A673 (cell line): ENCODE results near the gene PRR12. TPM values are rescaled to one million over a fixed set of nuclear protein-coding genes. Genes with fewer than 3 reads are reported as not detected.

Experiments
- BruUV-seq: library from RNA; stranded (reverse); fragments of 400-500 nt; replicated peaks from 2 replicates; lab custom pipeline; 2021; lab: Mats Ljungman, UMichigan
- CTCF ChIA-PET: fragments of 300-600 bp; sonication (Branson Sonifier 250); formaldehyde crosslinking; loops from one replicate; lab custom pipeline; 2022; ENCODE audit warnings: antibody characterized with exemption; lab: Charles Lee
- POLR2A ChIA-PET: fragments of 300-600 bp; sonication (Branson Sonifier 250); formaldehyde crosslinking; loops from one replicate; lab custom pipeline; 2022; ENCODE audit warnings: antibody characterized with exemption; ENCODE audit not compliant: low non-redundant PET; lab: Charles Lee
- DNase-seq: peaks from one replicate; pipeline ENCODE4 v3.0.0-alpha.2; 2015; ENCODE audit warnings: low spot score
- H3K27ac ChIP-seq: fragments of 200-600 bp; sonication (generic); 2 replicates; pipeline ENCODE4 v1.5.1; 2016; ENCODE audit warnings: mixed run types, low read depth, mild to moderate bottlenecking, mixed read lengths, antibody characterized with exemption, low read length; ENCODE audit not compliant: poor library complexity, severe bottlenecking
- H3K27me3 ChIP-seq: fragments of 200-600 bp; sonication (generic); replicated peaks from 2 replicates; pipeline ENCODE4 v1.6.1; 2017; ENCODE audit warnings: mixed run types, low read depth, mild to moderate bottlenecking, mixed read lengths, antibody characterized with exemption, low read length; ENCODE audit not compliant: insufficient read depth, poor library complexity
- H3K36me3 ChIP-seq: fragments of 200-600 bp; sonication (generic); 2 replicates; pipeline ENCODE4 v1.6.1; 2016; ENCODE audit warnings: mixed run types, mild to moderate bottlenecking, mixed read lengths, antibody characterized with exemption, low read length; ENCODE audit not compliant: insufficient read depth, poor library complexity, severe bottlenecking
- H3K4me1 ChIP-seq: fragments of 200-600 bp; sonication (generic); 2 replicates; pipeline ENCODE4 v1.6.1; 2017; ENCODE audit warnings: mixed run types, mild to moderate bottlenecking, mixed read lengths, antibody characterized with exemption, low read length; ENCODE audit not compliant: insufficient read depth, poor library complexity, severe bottlenecking
- H3K4me3 ChIP-seq: fragments of 200-600 bp; sonication (generic); 2 replicates; pipeline ENCODE4 v1.5.1; 2016; ENCODE audit warnings: low read depth, mixed run types, mild to moderate bottlenecking, mixed read lengths, low read length; ENCODE audit not compliant: poor library complexity, severe bottlenecking
- H3K9me3 ChIP-seq: fragments of 200-600 bp; sonication (generic); 2 replicates; pipeline ENCODE4 v1.6.1; 2016; ENCODE audit warnings: mixed run types, low read depth, mild to moderate bottlenecking, mixed read lengths, antibody characterized with exemption, low read length; ENCODE audit not compliant: poor library complexity, severe bottlenecking
- EZH2 ChIP-seq: fragments of 200-600 bp; sonication (generic); IDR thresholded peaks from 2 replicates; pipeline ENCODE4 v1.6.1; 2017; ENCODE audit warnings: borderline replicate concordance, low read depth, mild to moderate bottlenecking, mixed read lengths, antibody characterized with exemption, low read length; ENCODE audit not compliant: poor library complexity, severe bottlenecking
- intact Hi-C: fragments of 100-400 bp; cut with micrococcal nuclease; formaldehyde crosslinking; loops from one replicate; pipeline ENCODE4 v1.10.0; 2022; ENCODE audit not compliant: unreplicated experiment
- total RNA-seq: library from RNA; stranded (reverse); gene quantifications from 2 replicates; pipeline ENCODE4 v1.2.3, GENCODE V29; 2021
- TF ChIP-seq, protein P1 (sequence below): fragments of 300-800, 200-600 bp; sonication (generic); conservative IDR thresholded peaks from 2 replicates; pipeline ENCODE4 v1.5.1; 2017; ENCODE audit warnings: low read depth, mild to moderate bottlenecking, antibody characterized with exemption, low read length, moderate library complexity, mixed read lengths

The PRR12 gene
- total RNA-seq, 1 experiment from 2014 or later: 54.0 TPM

GRCh38 chr19:49635530-49636232 is 44.7 kb downstream of the PRR12 start:
- BruUV-seq: TSS peak; percentile 16
- no peaks in the 10 kb centered on the region for H3K9me3 ChIP-seq
- CTCF ChIA-PET: no interaction called here
- peak overlapping the region; percentile 59 for H3K27ac ChIP-seq
- H3K4me1 ChIP-seq: peaks cover 27% of the 10 kb centered on the region
- DNase-seq: peak; percentile 48
- no peak for TF ChIP-seq EZH2
- TF ChIP-seq, protein P1, sequence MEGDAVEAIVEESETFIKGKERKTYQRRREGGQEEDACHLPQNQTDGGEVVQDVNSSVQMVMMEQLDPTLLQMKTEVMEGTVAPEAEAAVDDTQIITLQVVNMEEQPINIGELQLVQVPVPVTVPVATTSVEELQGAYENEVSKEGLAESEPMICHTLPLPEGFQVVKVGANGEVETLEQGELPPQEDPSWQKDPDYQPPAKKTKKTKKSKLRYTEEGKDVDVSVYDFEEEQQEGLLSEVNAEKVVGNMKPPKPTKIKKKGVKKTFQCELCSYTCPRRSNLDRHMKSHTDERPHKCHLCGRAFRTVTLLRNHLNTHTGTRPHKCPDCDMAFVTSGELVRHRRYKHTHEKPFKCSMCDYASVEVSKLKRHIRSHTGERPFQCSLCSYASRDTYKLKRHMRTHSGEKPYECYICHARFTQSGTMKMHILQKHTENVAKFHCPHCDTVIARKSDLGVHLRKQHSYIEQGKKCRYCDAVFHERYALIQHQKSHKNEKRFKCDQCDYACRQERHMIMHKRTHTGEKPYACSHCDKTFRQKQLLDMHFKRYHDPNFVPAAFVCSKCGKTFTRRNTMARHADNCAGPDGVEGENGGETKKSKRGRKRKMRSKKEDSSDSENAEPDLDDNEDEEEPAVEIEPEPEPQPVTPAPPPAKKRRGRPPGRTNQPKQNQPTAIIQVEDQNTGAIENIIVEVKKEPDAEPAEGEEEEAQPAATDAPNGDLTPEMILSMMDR: 0 out of 2 replicates have a peak, but pooled peaks have one; percentile 10
- POLR2A ChIA-PET: interaction anchor here (0.6 kb wide), 1 partner anchor 274 kb away, joined by 8 read pairs; the partner anchor contains the start of gene TEAD2
- no peaks in the 10 kb centered on the region for H3K27me3 ChIP-seq
- peaks cover 3% of the 10 kb centered on the region for H3K36me3 ChIP-seq
- intact Hi-C loops: no loop called here
- H3K4me3 ChIP-seq: no peak overlapping the region

DNA sequence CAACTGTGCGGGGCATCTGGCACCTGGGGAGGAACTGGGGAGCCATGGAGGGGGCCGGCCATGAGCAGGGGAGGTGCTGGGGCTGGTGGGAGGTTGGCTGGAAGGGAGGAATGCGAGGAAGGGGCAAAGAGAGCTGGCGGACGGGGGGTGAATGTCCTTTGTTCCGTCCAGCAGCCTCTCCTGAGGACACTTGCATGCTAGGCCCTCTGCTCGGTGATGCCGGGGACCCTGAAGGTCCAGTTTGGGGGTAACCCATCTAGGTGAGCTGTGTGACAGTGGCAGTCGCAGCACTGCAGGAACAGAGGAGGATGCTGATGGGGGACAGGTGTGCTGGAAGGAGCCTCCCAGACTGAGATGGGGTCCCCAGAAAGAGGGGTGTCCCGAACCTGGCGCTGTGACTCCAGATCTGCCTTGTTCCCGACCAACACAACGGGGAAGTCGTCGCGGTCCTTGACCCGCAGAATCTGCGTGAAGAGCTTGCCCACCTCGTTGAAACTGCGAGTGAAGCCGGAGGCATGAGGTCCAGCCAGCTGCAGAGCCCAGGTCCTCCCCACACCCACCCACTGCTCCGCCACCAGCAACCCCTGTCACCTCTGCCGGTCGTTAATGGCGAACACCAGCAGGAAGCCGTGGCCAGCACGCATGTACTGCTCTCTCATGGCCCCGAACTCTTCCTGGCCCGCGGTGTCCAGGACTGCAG is 45.4 kb downstream of the PRR12 start:
- Histone ChIP-seq H3K4me3 (no peak overlapping the region), H3K36me3 (peaks cover 3% of the 10 kb centered on the region), H3K4me1 (peaks cover 27% of the 10 kb centered on the region), H3K9me3 (no peaks in the 10 kb centered on the region), H3K27me3 (no peaks in the 10 kb centered on the region), H3K27ac (peak overlapping the region; percentile 59)
- ChIA-PET POLR2A (interaction anchor here (0.6 kb wide), 1 partner anchor 274 kb away, joined by 8 read pairs; the partner anchor contains the start of gene TEAD2), CTCF (no interaction called here)
- no peak for DNase-seq
- no TSS peak for BruUV-seq
- no peak for TF ChIP-seq EZH2
- TF ChIP-seq, protein P1: no peak
- intact Hi-C loops: no loop called here

GRCh38 chr19:49637821-49638738 is 47.1 kb downstream of the PRR12 start:
- intact Hi-C loops: no loop called here
- H3K9me3 ChIP-seq: no peaks in the 10 kb centered on the region
- BruUV-seq: no TSS peak
- TF ChIP-seq, protein P1: no peak
- no peak for TF ChIP-seq EZH2
- ChIA-PET CTCF (interaction anchor here (0.7 kb wide), 1 partner anchor 45 kb away, joined by 3 read pairs; no protein-coding TSS in a partner anchor), POLR2A (no interaction called here)
- H3K27ac ChIP-seq: peak overlapping the region; percentile 70
- H3K36me3 ChIP-seq: peaks cover 3% of the 10 kb centered on the region
- no peaks in the 10 kb centered on the region for H3K27me3 ChIP-seq
- peak overlapping the region; percentile 30 for H3K4me3 ChIP-seq
- peak; percentile 81 for DNase-seq
- H3K4me1 ChIP-seq: peaks cover 34% of the 10 kb centered on the region
